NT2/D1 (cell line): ENCODE results near the gene DLK1.

ENCODE experiments used
- SUZ12 ChIP-seq: IDR thresholded peaks from 2 replicates; pipeline ENCODE4 v1.6.1; 2011; ENCODE audit not compliant: insufficient read length, insufficient read depth; ENCODE audit errors: extremely low read depth
- YY1 ChIP-seq: IDR thresholded peaks from 2 replicates; pipeline ENCODE4 v1.6.1; 2011; ENCODE audit not compliant: insufficient read length, insufficient read depth
- ZNF274 ChIP-seq: IDR thresholded peaks from 2 replicates; pipeline ENCODE4 v1.6.1; 2011; ENCODE audit warnings: mild to moderate bottlenecking, low read depth, low read length

- TF ChIP-seq ZNF274: no peak
- TF ChIP-seq YY1: no peak
- TF ChIP-seq SUZ12: no peak
Measured at GRCh38 chr14:100781952-100782351, 55.3 kb downstream of the DLK1 start.
